DND-41 (cell line): ENCODE data around the gene KATNAL1.

Source experiments
- ATAC-seq: fragments of 200-7000 bp; cut with Tn5 transposase; 3 replicates; pipeline ENCODE4 v1.9.1; 2021; ENCODE audit warnings: low read depth; ENCODE audit not compliant: insufficient read depth
- DNase-seq: peaks from one replicate; pipeline ENCODE4 v3.0.0-alpha.2; 2020
- H2AFZ ChIP-seq: 2 replicates; pipeline ENCODE4 v1.6.0; 2012; ENCODE audit warnings: low read depth, low read length
- H3K27ac ChIP-seq: 2 replicates; pipeline ENCODE4 v1.5.1; 2012; ENCODE audit warnings: low read length, inconsistent platforms
- H3K27me3 ChIP-seq: fragments of 200-600 bp; sonication (generic); 2 replicates; pipeline ENCODE4 v1.6.0; 2012; ENCODE audit warnings: low read length, mild to moderate bottlenecking, inconsistent platforms; ENCODE audit not compliant: insufficient read depth, poor library complexity
- H3K36me3 ChIP-seq: 2 replicates; pipeline ENCODE4 v1.5.1; 2012; ENCODE audit warnings: low read length, inconsistent platforms; ENCODE audit not compliant: insufficient read depth
- H3K4me1 ChIP-seq: 2 replicates; pipeline ENCODE4 v1.5.1; 2012; ENCODE audit warnings: mild to moderate bottlenecking, low read length; ENCODE audit not compliant: insufficient read depth
- H3K4me2 ChIP-seq: 2 replicates; pipeline ENCODE4 v1.6.0; 2012; ENCODE audit warnings: mild to moderate bottlenecking, moderate library complexity, low read length, inconsistent platforms; ENCODE audit not compliant: insufficient read depth
- H3K4me3 ChIP-seq, 2 experiments: fragments of 200-600 bp in 1 of 2; shearing (Covaris generic) in 1 of 2; 2 replicates each; pipeline ENCODE4 v1.5.1; 2012 to 2016; ENCODE audit warnings: inconsistent platforms in 2 of 2, low read length in 2 of 2, mild to moderate bottlenecking in 2 of 2, low read depth in 1 of 2, moderate library complexity in 1 of 2
- H3K79me2 ChIP-seq: 2 replicates; pipeline ENCODE4 v1.6.0; 2012; ENCODE audit warnings: low read length, inconsistent platforms; ENCODE audit not compliant: insufficient read depth
- H3K9ac ChIP-seq: 2 replicates; pipeline ENCODE4 v1.6.0; 2012; ENCODE audit warnings: low read depth, mild to moderate bottlenecking, inconsistent platforms, low read length, moderate library complexity
- H3K9me3 ChIP-seq: 2 replicates; pipeline ENCODE4 v1.5.1; 2012; ENCODE audit warnings: low read length, moderate library complexity, mild to moderate bottlenecking, inconsistent platforms; ENCODE audit not compliant: insufficient read depth, severe bottlenecking
- H4K20me1 ChIP-seq: 2 replicates; pipeline ENCODE4 v1.6.0; 2012; ENCODE audit warnings: low read length; ENCODE audit not compliant: insufficient read depth
- EZH2 ChIP-seq: IDR thresholded peaks from 3 replicates; pipeline ENCODE4 v1.6.1; 2012; ENCODE audit warnings: borderline replicate concordance, low read depth, mild to moderate bottlenecking, moderate library complexity, low read length, inconsistent platforms; ENCODE audit not compliant: severe bottlenecking
- TF ChIP-seq, protein P1 (sequence below): IDR thresholded peaks from 2 replicates; pipeline ENCODE4 v1.5.1; 2012; ENCODE audit warnings: borderline replicate concordance, low read length, moderate library complexity, mild to moderate bottlenecking; ENCODE audit not compliant: poor library complexity, severe bottlenecking; ENCODE audit errors: extremely low read depth

The KATNAL1 gene

GRCh38 chr13:30170569-30170968, 136.8 kb downstream of the KATNAL1 start:
- TF ChIP-seq, protein P1, sequence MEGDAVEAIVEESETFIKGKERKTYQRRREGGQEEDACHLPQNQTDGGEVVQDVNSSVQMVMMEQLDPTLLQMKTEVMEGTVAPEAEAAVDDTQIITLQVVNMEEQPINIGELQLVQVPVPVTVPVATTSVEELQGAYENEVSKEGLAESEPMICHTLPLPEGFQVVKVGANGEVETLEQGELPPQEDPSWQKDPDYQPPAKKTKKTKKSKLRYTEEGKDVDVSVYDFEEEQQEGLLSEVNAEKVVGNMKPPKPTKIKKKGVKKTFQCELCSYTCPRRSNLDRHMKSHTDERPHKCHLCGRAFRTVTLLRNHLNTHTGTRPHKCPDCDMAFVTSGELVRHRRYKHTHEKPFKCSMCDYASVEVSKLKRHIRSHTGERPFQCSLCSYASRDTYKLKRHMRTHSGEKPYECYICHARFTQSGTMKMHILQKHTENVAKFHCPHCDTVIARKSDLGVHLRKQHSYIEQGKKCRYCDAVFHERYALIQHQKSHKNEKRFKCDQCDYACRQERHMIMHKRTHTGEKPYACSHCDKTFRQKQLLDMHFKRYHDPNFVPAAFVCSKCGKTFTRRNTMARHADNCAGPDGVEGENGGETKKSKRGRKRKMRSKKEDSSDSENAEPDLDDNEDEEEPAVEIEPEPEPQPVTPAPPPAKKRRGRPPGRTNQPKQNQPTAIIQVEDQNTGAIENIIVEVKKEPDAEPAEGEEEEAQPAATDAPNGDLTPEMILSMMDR: no peak
- no peak for TF ChIP-seq EZH2
- no peaks in the 10 kb centered on the region for H3K79me2 ChIP-seq
- DNase-seq: no peak

DNA sequence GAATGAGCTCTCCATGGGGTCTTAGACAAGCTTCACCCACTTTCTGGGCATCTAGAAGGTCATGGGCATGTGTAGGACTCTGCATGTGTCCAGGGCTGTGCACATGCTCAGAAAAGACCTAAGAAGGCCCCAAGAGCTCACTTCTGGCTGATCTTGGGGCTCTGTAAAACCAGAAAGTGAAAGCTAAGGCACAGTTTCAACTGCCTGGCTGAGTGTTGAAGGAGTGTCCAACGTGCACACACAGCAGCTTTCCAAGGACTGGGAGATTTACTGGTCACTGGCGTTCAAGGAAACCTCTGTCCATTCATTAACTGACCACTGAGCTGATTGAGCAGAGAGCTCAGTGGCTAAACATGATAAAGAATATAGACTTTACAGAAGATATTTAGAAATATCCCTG, 137.9 kb downstream of the KATNAL1 start:
- Histone ChIP-seq H4K20me1 (no peaks in the 10 kb centered on the region), H3K79me2 (no peaks in the 10 kb centered on the region), H3K9ac (no peak overlapping the region), H3K27me3 (no peaks in the 10 kb centered on the region), H3K4me1 (0 out of 2 replicates have a peak, but pooled peaks cover 4% of the 10 kb centered on the region), H3K4me2 (no peak overlapping the region), H3K27ac (no peak overlapping the region), H3K4me3 (no peak overlapping the region), H3K36me3 (no peaks in the 10 kb centered on the region), H2AFZ (no peak overlapping the region), H3K9me3 (no peaks in the 10 kb centered on the region)
- no peak for DNase-seq
- peak; percentile 55; the same call in 2 of the 3 replicates for ATAC-seq
- TF ChIP-seq EZH2: no peak
- TF ChIP-seq, protein P1: no peak

More at GRCh38 chr13:30170569-30170968, 136.8 kb downstream of the KATNAL1 start:
- H3K4me3 ChIP-seq: no peak overlapping the region
- no peak overlapping the region for H3K27ac ChIP-seq
- no peaks in the 10 kb centered on the region for H3K36me3 ChIP-seq
- H3K9ac ChIP-seq: no peak overlapping the region
- H4K20me1 ChIP-seq: no peaks in the 10 kb centered on the region
- H3K4me1 ChIP-seq: 0 out of 2 replicates have a peak, but pooled peaks cover 4% of the 10 kb centered on the region
- ATAC-seq: 0 out of 3 replicates have a peak, but pooled peaks have one; percentile 37
- no peaks in the 10 kb centered on the region for H3K9me3 ChIP-seq
- no peak overlapping the region for H2AFZ ChIP-seq
- H3K27me3 ChIP-seq: no peaks in the 10 kb centered on the region
- H3K4me2 ChIP-seq: no peak overlapping the region

DNA sequence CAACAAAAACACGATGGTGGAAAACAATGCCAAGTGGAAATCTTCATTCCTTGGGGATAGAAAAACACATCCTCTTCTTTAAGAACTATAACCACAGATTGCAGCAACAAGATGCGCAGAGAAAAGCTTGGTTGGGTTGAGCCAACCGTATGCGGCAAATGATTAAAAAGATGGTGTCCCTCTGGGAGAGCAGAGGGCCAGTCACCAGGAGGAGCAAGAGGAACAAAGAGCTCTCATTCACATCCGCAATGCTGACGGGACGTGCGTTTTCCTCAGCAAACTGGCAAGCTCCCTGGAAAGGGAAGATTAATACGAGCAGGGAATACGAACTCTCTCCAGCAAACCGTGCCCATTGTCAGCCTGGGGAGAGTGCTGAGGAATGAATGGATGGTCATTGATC, 141.6 kb downstream of the KATNAL1 start:
- H3K4me2 ChIP-seq: no peak overlapping the region
- H3K27ac ChIP-seq: no peak overlapping the region
- DNase-seq: no peak
- no peak overlapping the region for H3K9ac ChIP-seq
- H3K36me3 ChIP-seq: no peaks in the 10 kb centered on the region
- TF ChIP-seq, protein P1: no peak
- TF ChIP-seq EZH2: no peak
- no peaks in the 10 kb centered on the region for H3K27me3 ChIP-seq
- no peaks in the 10 kb centered on the region for H4K20me1 ChIP-seq
- no peaks in the 10 kb centered on the region for H3K9me3 ChIP-seq
- ATAC-seq: no peak
- no peaks in the 10 kb centered on the region for H3K79me2 ChIP-seq
- no peak overlapping the region for H3K4me3 ChIP-seq
- 0 out of 2 replicates have a peak, but pooled peaks cover 4% of the 10 kb centered on the region for H3K4me1 ChIP-seq
- H2AFZ ChIP-seq: no peak overlapping the region
